ENCODE data around the gene VRK2. TPM values are rescaled to one million over a fixed set of nuclear protein-coding genes. Genes with fewer than 3 reads are reported as not detected.

Gene VRK2
- total RNA-seq, 1 experiment from 2014 or later: 42.8 TPM

GRCh38 chr2:58122040-58122439 lies 75.4 kb downstream of the VRK2 start:
- no peaks in the 10 kb centered on the region for H4K20me1 ChIP-seq (ENCODE audit: insufficient read depth)
- H3K27me3 ChIP-seq (ENCODE audit: insufficient read depth, low read depth): no peaks in the 10 kb centered on the region
- H3K9me3 ChIP-seq (ENCODE audit: insufficient read depth, low read depth): no peaks in the 10 kb centered on the region
- no TSS peak for BruUV-seq (replicated peaks)
- H3K79me2 ChIP-seq (ENCODE audit: low read depth): no peaks in the 10 kb centered on the region
- H3K36me3 ChIP-seq (ENCODE audit: low read depth): peaks cover 7% of the 10 kb centered on the region; the same call in 1 of the 2 replicates
- no peaks in the 10 kb centered on the region for H3K9me2 ChIP-seq (ENCODE audit: insufficient read depth)
- ChIA-PET CTCF (no interaction called here), POLR2A (ENCODE audit: unreplicated experiment) (no interaction called here)
- no peak for TF ChIP-seq EZH2 (IDR thresholded peaks at IDR 0.05; ENCODE audit: low read depth)
- TF ChIP-seq CTCF (conservative IDR thresholded peaks at IDR 0.05): no peak
- no peak overlapping the region for H3K4me2 ChIP-seq
- no peak overlapping the region for H3K4me3 ChIP-seq
- H3K27ac ChIP-seq: no peak overlapping the region
- DNase-seq: no peak
- H2AFZ ChIP-seq: no peak overlapping the region
- H3K4me1 ChIP-seq (replicated peaks; ENCODE audit: insufficient read depth): no peaks in the 10 kb centered on the region
- intact Hi-C loops (cut with micrococcal nuclease; ENCODE audit: unreplicated experiment): no loop called here
- no peaks in the 10 kb centered on the region for H3F3A ChIP-seq (ENCODE audit: insufficient read depth, low read depth)

DNA sequence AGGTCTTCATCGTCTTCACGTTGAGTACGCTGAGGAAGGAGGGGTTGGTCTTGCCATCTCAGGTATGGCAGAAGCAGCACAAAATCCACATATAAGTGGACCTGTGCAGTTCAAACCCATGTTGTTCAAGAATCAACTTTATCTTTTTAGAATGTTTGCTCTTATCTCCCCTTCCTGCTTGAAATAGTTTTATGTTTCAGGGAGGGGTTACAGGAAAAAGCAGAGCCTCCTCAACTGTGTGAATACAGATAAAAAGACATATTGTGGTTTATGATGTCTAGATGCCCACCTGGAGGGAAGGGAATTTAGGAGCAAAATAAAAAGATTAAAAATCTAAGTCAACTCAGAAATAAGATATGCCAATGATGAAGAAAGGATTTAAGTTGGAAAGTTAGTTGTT lies 75.9 kb downstream of the VRK2 start:
- Histone ChIP-seq H3K4me1 (replicated peaks; ENCODE audit: insufficient read depth) (no peaks in the 10 kb centered on the region), H2AFZ (no peak overlapping the region), H3F3A (ENCODE audit: insufficient read depth, low read depth) (no peaks in the 10 kb centered on the region), H3K36me3 (ENCODE audit: low read depth) (peaks cover 7% of the 10 kb centered on the region; the same call in 1 of the 2 replicates), H3K27ac (no peak overlapping the region), H3K9me3 (ENCODE audit: insufficient read depth, low read depth) (no peaks in the 10 kb centered on the region), H4K20me1 (ENCODE audit: insufficient read depth) (no peaks in the 10 kb centered on the region), H3K4me3 (no peak overlapping the region), H3K79me2 (ENCODE audit: low read depth) (no peaks in the 10 kb centered on the region), H3K4me2 (no peak overlapping the region), H3K9me2 (ENCODE audit: insufficient read depth) (no peaks in the 10 kb centered on the region), H3K27me3 (ENCODE audit: insufficient read depth, low read depth) (no peaks in the 10 kb centered on the region)
- no TSS peak for BruUV-seq (replicated peaks)
- TF ChIP-seq EZH2 (IDR thresholded peaks at IDR 0.05; ENCODE audit: low read depth) (no peak), CTCF (conservative IDR thresholded peaks at IDR 0.05) (no peak)
- ChIA-PET POLR2A (ENCODE audit: unreplicated experiment) (no interaction called here), CTCF (no interaction called here)
- no peak for DNase-seq
- intact Hi-C loops (cut with micrococcal nuclease; ENCODE audit: unreplicated experiment): no loop called here

GRCh38 chr2:58127111-58127510 lies 80.5 kb downstream of the VRK2 start:
- intact Hi-C loops (cut with micrococcal nuclease; ENCODE audit: unreplicated experiment): no loop called here
- H3K36me3 ChIP-seq (ENCODE audit: low read depth): 0 out of 2 replicates have a peak, but pooled peaks cover 5% of the 10 kb centered on the region
- H3K9me3 ChIP-seq (ENCODE audit: insufficient read depth, low read depth): no peaks in the 10 kb centered on the region
- no peaks in the 10 kb centered on the region for H3K27me3 ChIP-seq (ENCODE audit: insufficient read depth, low read depth)
- no peak overlapping the region for H3K4me3 ChIP-seq
- no peak overlapping the region for H3K4me2 ChIP-seq
- no peaks in the 10 kb centered on the region for H4K20me1 ChIP-seq (ENCODE audit: insufficient read depth)
- no peaks in the 10 kb centered on the region for H3K9me2 ChIP-seq (ENCODE audit: insufficient read depth)
- no peaks in the 10 kb centered on the region for H3F3A ChIP-seq (ENCODE audit: insufficient read depth, low read depth)
- no peaks in the 10 kb centered on the region for H3K79me2 ChIP-seq (ENCODE audit: low read depth)
- H3K27ac ChIP-seq: no peak overlapping the region
- CTCF ChIA-PET: no interaction called here
- H2AFZ ChIP-seq: no peak overlapping the region
- no TSS peak for BruUV-seq (replicated peaks)
- POLR2A ChIA-PET (ENCODE audit: unreplicated experiment): no interaction called here
- TF ChIP-seq CTCF (conservative IDR thresholded peaks at IDR 0.05) (no peak), EZH2 (IDR thresholded peaks at IDR 0.05; ENCODE audit: low read depth) (no peak)
- no peaks in the 10 kb centered on the region for H3K4me1 ChIP-seq (replicated peaks; ENCODE audit: insufficient read depth)
- no peak for DNase-seq

Measured in PC-9 (cell line).